ENCODE results near the gene PDILT.

DNA sequence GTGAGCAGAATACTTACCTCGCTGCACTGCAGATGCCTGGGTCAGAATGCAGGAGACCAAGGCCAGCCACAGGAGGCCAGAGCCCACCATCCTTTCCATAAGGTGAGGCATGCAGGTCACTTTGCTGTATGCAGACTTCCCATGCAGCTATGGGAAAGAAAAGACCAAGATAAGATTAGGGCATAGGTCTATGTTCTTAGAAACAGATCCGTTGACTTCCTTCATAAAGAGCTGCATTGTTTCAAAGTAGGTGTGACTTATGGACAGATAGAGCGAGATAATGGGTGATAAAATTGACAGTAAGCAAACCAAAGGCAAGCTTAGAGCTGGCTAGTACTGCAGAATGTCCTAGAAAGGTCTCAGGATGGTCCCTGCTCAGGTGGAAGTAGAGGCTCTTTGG, 78.2 kb downstream of the PDILT start:
- no peak for TF ChIP-seq TAF1 (IDR thresholded peaks at IDR 0.05; ENCODE audit: borderline replicate concordance, insufficient read depth, low read length)
- TF ChIP-seq POLR2AphosphoS5 (IDR thresholded peaks at IDR 0.05; ENCODE audit: low read depth, low read length), result no peak

Measured in PFSK-1 (cell line).